ENCODE data around the gene PADI2. TPM values are rescaled to one million over a fixed set of nuclear protein-coding genes. Genes with fewer than 3 reads are reported as not detected.

PADI2 gene
- total and polyA plus RNA-seq, 4 donors = 0.25 to 2.4 (median 0.96) TPM

DNA sequence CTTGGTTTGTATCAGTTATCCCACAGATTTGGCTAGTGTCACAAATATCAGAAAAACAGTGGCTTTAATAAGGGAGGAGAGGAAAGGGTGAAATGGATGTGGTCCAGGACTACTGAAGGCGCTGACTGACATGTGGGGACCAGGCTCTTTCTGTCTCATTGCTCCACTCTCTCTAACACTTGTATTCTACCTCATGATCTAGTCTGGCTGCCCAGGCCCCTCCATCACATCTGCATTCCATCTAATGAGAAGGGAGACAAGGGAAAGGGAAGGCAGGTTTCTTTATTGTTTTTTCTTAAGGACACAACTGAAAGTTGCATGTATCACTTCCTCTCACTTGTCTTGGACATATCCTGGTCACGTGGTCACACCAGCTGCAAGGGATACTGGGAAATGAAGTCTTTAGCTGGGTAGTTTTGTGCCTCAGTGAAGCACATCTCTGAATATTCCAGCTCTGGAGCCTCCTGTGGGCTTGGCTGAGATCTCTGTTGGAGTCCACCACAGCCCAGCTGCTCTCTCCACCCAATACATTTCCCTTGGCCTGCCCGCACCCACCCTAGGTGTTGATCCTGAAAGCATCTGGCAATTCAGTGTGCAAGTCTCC lies 42.0 kb upstream of the PADI2 start:
- H3K27me3 ChIP-seq (ENCODE audit: control insufficient read depth in 4 of 4, insufficient read depth in 4 of 4, low read length in 3 of 4) = peaks cover 0 to 2% (median 0%) of the 10 kb centered on the region in 4 donors
- H3K27ac ChIP-seq (ENCODE audit: low read depth in 1 of 2, low read length in 2 of 2) = no peak overlapping the region
- TF ChIP-seq NR2F2 (IDR thresholded peaks at IDR 0.05) = no peak
- TF ChIP-seq, protein P1, sequence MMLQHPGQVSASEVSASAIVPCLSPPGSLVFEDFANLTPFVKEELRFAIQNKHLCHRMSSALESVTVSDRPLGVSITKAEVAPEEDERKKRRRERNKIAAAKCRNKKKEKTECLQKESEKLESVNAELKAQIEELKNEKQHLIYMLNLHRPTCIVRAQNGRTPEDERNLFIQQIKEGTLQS (IDR thresholded peaks at IDR 0.05) = no peak
- TF ChIP-seq RXRA (IDR thresholded peaks at IDR 0.05) = no peak
- no peak for TF ChIP-seq EGR1 (IDR thresholded peaks at IDR 0.05; ENCODE audit: low read depth in 2 of 2)
- no peak for TF ChIP-seq TAF1 (conservative IDR thresholded peaks at IDR 0.05)
- no peak for TF ChIP-seq SP1 (IDR thresholded peaks at IDR 0.05)
- TF ChIP-seq HNF4A (conservative IDR thresholded peaks at IDR 0.05) = no peak
- TF ChIP-seq FOXA1 (IDR thresholded peaks at IDR 0.05) = no peak
- no peak for TF ChIP-seq GABPA (IDR thresholded peaks at IDR 0.05 in 1 of 2, conservative IDR thresholded peaks at IDR 0.05 in 1 of 2)
- TF ChIP-seq FOXA2 (IDR thresholded peaks at IDR 0.05) = no peak
- TF ChIP-seq, protein P2, sequence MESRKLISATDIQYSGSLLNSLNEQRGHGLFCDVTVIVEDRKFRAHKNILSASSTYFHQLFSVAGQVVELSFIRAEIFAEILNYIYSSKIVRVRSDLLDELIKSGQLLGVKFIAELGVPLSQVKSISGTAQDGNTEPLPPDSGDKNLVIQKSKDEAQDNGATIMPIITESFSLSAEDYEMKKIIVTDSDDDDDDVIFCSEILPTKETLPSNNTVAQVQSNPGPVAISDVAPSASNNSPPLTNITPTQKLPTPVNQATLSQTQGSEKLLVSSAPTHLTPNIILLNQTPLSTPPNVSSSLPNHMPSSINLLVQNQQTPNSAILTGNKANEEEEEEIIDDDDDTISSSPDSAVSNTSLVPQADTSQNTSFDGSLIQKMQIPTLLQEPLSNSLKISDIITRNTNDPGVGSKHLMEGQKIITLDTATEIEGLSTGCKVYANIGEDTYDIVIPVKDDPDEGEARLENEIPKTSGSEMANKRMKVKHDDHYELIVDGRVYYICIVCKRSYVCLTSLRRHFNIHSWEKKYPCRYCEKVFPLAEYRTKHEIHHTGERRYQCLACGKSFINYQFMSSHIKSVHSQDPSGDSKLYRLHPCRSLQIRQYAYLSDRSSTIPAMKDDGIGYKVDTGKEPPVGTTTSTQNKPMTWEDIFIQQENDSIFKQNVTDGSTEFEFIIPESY (IDR thresholded peaks at IDR 0.05) = no peak
- no peak for TF ChIP-seq HNF4G (IDR thresholded peaks at IDR 0.05)
- no peak for TF ChIP-seq RAD21 (IDR thresholded peaks at IDR 0.05)
- TF ChIP-seq, protein P3, sequence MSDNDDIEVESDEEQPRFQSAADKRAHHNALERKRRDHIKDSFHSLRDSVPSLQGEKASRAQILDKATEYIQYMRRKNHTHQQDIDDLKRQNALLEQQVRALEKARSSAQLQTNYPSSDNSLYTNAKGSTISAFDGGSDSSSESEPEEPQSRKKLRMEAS (IDR thresholded peaks at IDR 0.05) = no peak
- TF ChIP-seq, protein P4, sequence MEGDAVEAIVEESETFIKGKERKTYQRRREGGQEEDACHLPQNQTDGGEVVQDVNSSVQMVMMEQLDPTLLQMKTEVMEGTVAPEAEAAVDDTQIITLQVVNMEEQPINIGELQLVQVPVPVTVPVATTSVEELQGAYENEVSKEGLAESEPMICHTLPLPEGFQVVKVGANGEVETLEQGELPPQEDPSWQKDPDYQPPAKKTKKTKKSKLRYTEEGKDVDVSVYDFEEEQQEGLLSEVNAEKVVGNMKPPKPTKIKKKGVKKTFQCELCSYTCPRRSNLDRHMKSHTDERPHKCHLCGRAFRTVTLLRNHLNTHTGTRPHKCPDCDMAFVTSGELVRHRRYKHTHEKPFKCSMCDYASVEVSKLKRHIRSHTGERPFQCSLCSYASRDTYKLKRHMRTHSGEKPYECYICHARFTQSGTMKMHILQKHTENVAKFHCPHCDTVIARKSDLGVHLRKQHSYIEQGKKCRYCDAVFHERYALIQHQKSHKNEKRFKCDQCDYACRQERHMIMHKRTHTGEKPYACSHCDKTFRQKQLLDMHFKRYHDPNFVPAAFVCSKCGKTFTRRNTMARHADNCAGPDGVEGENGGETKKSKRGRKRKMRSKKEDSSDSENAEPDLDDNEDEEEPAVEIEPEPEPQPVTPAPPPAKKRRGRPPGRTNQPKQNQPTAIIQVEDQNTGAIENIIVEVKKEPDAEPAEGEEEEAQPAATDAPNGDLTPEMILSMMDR (IDR thresholded peaks at IDR 0.05; ENCODE audit: low read depth, low read length, missing input control) = no peak
- TF ChIP-seq YY1 (IDR thresholded peaks at IDR 0.05) = no peak
- no peak for TF ChIP-seq JUND (IDR thresholded peaks at IDR 0.05)
- TF ChIP-seq, protein P5, sequence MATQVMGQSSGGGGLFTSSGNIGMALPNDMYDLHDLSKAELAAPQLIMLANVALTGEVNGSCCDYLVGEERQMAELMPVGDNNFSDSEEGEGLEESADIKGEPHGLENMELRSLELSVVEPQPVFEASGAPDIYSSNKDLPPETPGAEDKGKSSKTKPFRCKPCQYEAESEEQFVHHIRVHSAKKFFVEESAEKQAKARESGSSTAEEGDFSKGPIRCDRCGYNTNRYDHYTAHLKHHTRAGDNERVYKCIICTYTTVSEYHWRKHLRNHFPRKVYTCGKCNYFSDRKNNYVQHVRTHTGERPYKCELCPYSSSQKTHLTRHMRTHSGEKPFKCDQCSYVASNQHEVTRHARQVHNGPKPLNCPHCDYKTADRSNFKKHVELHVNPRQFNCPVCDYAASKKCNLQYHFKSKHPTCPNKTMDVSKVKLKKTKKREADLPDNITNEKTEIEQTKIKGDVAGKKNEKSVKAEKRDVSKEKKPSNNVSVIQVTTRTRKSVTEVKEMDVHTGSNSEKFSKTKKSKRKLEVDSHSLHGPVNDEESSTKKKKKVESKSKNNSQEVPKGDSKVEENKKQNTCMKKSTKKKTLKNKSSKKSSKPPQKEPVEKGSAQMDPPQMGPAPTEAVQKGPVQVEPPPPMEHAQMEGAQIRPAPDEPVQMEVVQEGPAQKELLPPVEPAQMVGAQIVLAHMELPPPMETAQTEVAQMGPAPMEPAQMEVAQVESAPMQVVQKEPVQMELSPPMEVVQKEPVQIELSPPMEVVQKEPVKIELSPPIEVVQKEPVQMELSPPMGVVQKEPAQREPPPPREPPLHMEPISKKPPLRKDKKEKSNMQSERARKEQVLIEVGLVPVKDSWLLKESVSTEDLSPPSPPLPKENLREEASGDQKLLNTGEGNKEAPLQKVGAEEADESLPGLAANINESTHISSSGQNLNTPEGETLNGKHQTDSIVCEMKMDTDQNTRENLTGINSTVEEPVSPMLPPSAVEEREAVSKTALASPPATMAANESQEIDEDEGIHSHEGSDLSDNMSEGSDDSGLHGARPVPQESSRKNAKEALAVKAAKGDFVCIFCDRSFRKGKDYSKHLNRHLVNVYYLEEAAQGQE (IDR thresholded peaks at IDR 0.05) = no peak
- H3K36me3 ChIP-seq (ENCODE audit: control insufficient read depth in 4 of 4, insufficient read depth in 3 of 4, low read depth in 1 of 4, low read length in 3 of 4) = no peaks in the 10 kb centered on the region
- no peaks in the 10 kb centered on the region for H3K4me1 ChIP-seq (ENCODE audit: control insufficient read depth in 4 of 4, insufficient read depth in 4 of 4, low read length in 3 of 4)
- whole genome bisulfite sequencing = 75% methylated on average over 3 of the region's 3 CpGs
- no peak overlapping the region for H3K9ac ChIP-seq (ENCODE audit: low read depth in 1 of 2, low read length in 2 of 2)
- no peak overlapping the region for H3K4me3 ChIP-seq (ENCODE audit: low read depth in 1 of 3, low read length in 3 of 3)
- no peaks in the 10 kb centered on the region for H3K9me3 ChIP-seq (ENCODE audit: control insufficient read depth in 4 of 4, low read length in 3 of 4)
- DNase-seq (ENCODE audit: low spot score) = no peak

Measured in liver (tissue), 9 donors.